Testis (tissue), 3 donors: ENCODE measurements around the gene CPT2. TPM values are rescaled to one million over a fixed set of nuclear protein-coding genes. Genes with fewer than 3 reads are reported as not detected.

Experiments
- polyA plus RNA-seq: library from polyadenylated mRNA; stranded (reverse); fragments of 350-450 nt; fragmentation: Illumina TruSeq; extraction: RNeasy Lipid Tissue Mini Kit (QIAGEN cat#74804); gene quantifications from one replicate; pipeline ENCODE4 v1.2.3, GENCODE V29; 2014; ENCODE audit warnings: low read depth, low replicate concordance; ENCODE audit not compliant: insufficient read depth
- total RNA-seq, 2 donors: library from RNA; depleted of rRNA; stranded (reverse); fragments of >200 nt; gene quantifications; one replicate each; pipeline ENCODE4 v1.2.3, GENCODE V29; 2016

Gene CPT2
- total and polyA plus RNA-seq, 3 donors from 2014 or later = 36.9 to 61.7 (median 44.4) TPM

Other genes with a start within 250 kb of the CPT2 start
- gene PODN, start 134.6 kb upstream of the CPT2 start, total RNA-seq = 100 to 1,000 TPM in 1 of 2 donors, 10 to 100 TPM in 1; 87.5 to 104 TPM
- gene PODN, start 134.6 kb upstream of the CPT2 start, polyA plus RNA-seq = 69.3 TPM
- 1 to 10 TPM in 1 of 2 donors, under 1 TPM in 1; 0.47 to 1.2 TPM for gene SLC1A7, start 54.2 kb upstream of the CPT2 start, total RNA-seq
- gene SLC1A7, start 54.2 kb upstream of the CPT2 start, polyA plus RNA-seq = 0.32 TPM
- 10 to 100 TPM; 55.0 to 55.4 TPM for gene CZIB, start 23.8 kb downstream of the CPT2 start, total RNA-seq
- gene CZIB, start 23.8 kb downstream of the CPT2 start, polyA plus RNA-seq = 97.2 TPM
- 10 to 100 TPM; 32.0 to 39.1 TPM for gene MAGOH, start 41.7 kb downstream of the CPT2 start, total RNA-seq
- gene MAGOH, start 41.7 kb downstream of the CPT2 start, polyA plus RNA-seq = 50.0 TPM
- gene LRP8, start 131.2 kb downstream of the CPT2 start, total RNA-seq = 100 to 1,000 TPM; 223 to 253 TPM
- gene LRP8, start 131.2 kb downstream of the CPT2 start, polyA plus RNA-seq = 64.3 TPM